ENCODE results near the gene DENND5B.

DNA sequence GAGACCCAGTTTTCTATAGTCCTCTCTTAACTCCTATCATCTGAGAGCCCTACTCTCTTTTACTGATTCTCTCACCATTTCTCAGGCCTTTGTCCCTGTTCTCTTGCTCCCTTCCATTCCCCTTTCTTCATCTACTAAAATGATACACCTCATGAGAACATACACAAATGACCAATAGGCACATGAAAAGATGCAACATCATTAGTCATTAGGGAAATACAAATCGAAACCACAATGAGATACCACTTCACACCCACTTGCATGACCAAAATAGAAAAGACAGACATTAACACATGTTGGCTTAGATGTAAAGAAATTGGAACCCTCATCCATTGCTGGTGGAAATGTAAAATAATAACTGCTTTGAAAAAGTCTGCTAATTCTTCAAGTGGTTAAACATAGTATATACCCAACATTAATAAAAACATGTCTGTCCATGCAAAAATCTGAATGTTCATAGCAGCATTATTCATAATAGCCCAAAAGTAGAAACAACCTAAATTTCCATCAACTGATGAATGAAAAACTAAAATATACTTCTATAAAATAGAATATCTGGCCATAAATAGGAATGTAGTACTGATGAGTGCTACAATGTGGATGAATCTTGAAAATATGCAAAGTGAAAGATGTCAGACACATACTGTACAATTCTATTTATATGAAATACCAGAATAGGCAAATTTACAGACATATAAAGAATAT, 66.0 kb downstream of the DENND5B start:
- TF ChIP-seq, protein P1, sequence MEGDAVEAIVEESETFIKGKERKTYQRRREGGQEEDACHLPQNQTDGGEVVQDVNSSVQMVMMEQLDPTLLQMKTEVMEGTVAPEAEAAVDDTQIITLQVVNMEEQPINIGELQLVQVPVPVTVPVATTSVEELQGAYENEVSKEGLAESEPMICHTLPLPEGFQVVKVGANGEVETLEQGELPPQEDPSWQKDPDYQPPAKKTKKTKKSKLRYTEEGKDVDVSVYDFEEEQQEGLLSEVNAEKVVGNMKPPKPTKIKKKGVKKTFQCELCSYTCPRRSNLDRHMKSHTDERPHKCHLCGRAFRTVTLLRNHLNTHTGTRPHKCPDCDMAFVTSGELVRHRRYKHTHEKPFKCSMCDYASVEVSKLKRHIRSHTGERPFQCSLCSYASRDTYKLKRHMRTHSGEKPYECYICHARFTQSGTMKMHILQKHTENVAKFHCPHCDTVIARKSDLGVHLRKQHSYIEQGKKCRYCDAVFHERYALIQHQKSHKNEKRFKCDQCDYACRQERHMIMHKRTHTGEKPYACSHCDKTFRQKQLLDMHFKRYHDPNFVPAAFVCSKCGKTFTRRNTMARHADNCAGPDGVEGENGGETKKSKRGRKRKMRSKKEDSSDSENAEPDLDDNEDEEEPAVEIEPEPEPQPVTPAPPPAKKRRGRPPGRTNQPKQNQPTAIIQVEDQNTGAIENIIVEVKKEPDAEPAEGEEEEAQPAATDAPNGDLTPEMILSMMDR (IDR thresholded peaks at IDR 0.05; ENCODE audit: low read depth, low read length): no peak
- TF ChIP-seq EZH2phosphoT487 (IDR thresholded peaks at IDR 0.05; ENCODE audit: low read depth): no peak
